ENCODE data around the gene CAMSAP2. TPM values are rescaled to one million over a fixed set of nuclear protein-coding genes. Genes with fewer than 3 reads are reported as not detected.
A peak's percentile ranks its signal among the peaks of the same experiment; 100 is the strongest.

The CAMSAP2 gene
- total and polyA plus RNA-seq, 2 of the 8 experiments (the other 6 are each of a cell fraction or from before 2014, with no cell fraction given) = 4.2 to 27.6 TPM

- no peaks in the 10 kb centered on the region for H3K79me1 ChIP-seq (ENCODE audit: low read depth, low read length)
- no peak overlapping the region for H4K91ac ChIP-seq (replicated peaks; ENCODE audit: insufficient read length, low read length)
- no peak overlapping the region for H2BK20ac ChIP-seq (ENCODE audit: low read length)
- H3K4ac ChIP-seq (replicated peaks; ENCODE audit: insufficient read length, low read depth, low read length) = no peak overlapping the region
- no peak overlapping the region for H3K23ac ChIP-seq (ENCODE audit: insufficient read length)
- H3K4me2 ChIP-seq (ENCODE audit: insufficient read depth in 1 of 2, low read depth in 2 of 2, low read length in 2 of 2) = no peak overlapping the region
- H4K5ac ChIP-seq (ENCODE audit: insufficient read length, low read depth, low read length) = no peak overlapping the region
- H3K36me3 ChIP-seq (ENCODE audit: control insufficient read depth in 2 of 4, insufficient read depth in 4 of 4, low read length in 3 of 4) = no peaks in the 10 kb centered on the region
- H2AK5ac ChIP-seq (ENCODE audit: low read depth, low read length) = no peak overlapping the region
- no peak overlapping the region for H3K56ac ChIP-seq (replicated peaks; ENCODE audit: insufficient read length, low read depth, low read length)
- H2BK15ac ChIP-seq (ENCODE audit: low read length) = no peak overlapping the region
- no peaks in the 10 kb centered on the region for H3K9me3 ChIP-seq (ENCODE audit: insufficient read depth in 2 of 2, low read depth in 1 of 2, low read length in 1 of 2)
- POLR2A ChIA-PET (ENCODE audit: partially characterized antibody) = interaction anchor here (0.7 to 3.1 kb wide), 5 partner anchors 8 to 27 kb away, joined by 3 to 31 read pairs (median 3); partner anchors contain the start of gene INAVA
- WGBS, 2 experiments (ENCODE audit: extremely low coverage in 1 of 2, insufficient coverage in 1 of 2, insufficient read length in 1 of 2, insufficient replicate concordance in 2 of 2, low coverage in 1 of 2, low lambda C conversion rate in 2 of 2, missing lambda C conversion rate in 1 of 2) = 94% methylated on average over 47 of the region's 61 CpGs; no CpG with 5 or more reads in 1 of the 2 experiments
- H3K4me3 ChIP-seq (ENCODE audit: extremely low read depth in 1 of 4, insufficient read depth in 2 of 4, low read depth in 3 of 4, low read length in 4 of 4) = no peak overlapping the region
- no peaks in the 10 kb centered on the region for H3K27me3 ChIP-seq (replicated peaks in 1 of 4; ENCODE audit: control insufficient read depth in 3 of 4, extremely low read depth in 1 of 4, insufficient read depth in 3 of 4, low read length in 3 of 4)
- FAIRE-seq = no peak
- no peaks in the 10 kb centered on the region for H4K20me1 ChIP-seq (replicated peaks in 1 of 2; ENCODE audit: control insufficient read depth in 1 of 2, insufficient read depth in 2 of 2, low read length in 2 of 2)
- no peak overlapping the region for H2BK5ac ChIP-seq (ENCODE audit: low read depth, low read length)
- H2BK12ac ChIP-seq (ENCODE audit: low read depth, low read length) = no peak overlapping the region
- H2AFZ ChIP-seq (ENCODE audit: low read length) = 0 out of 2 replicates have a peak overlapping the region, but pooled peaks have one; percentile 2
- H3K18ac ChIP-seq (ENCODE audit: extremely low read depth, low read length) = no peak overlapping the region
- peaks cover 0 to 8% (median 4%) of the 10 kb centered on the region in 4 experiments; a peak in 4 of 7 replicates for H3K4me1 ChIP-seq (replicated peaks in 1 of 4; ENCODE audit: control insufficient read depth in 3 of 4, insufficient read depth in 4 of 4, low read length in 3 of 4)
- no peak overlapping the region for H2BK120ac ChIP-seq (replicated peaks; ENCODE audit: low read depth, low read length)
- DNase-seq (ENCODE audit: low read depth in 1 of 2, low spot score in 2 of 2) = peak in 1 of 2 experiments; percentile 49
- CTCF ChIA-PET (ENCODE audit: partially characterized antibody) = interaction anchor here (0.9 to 1.9 kb wide), 2 partner anchors 18 to 62 kb away, joined by 3 to 9 read pairs; no protein-coding TSS in a partner anchor
- H3K23me2 ChIP-seq (ENCODE audit: low read depth, low read length) = no peaks in the 10 kb centered on the region
- H3K27ac ChIP-seq (ENCODE audit: low read depth, low read length) = no peak overlapping the region
- H3K9ac ChIP-seq (replicated peaks in 1 of 4; ENCODE audit: extremely low read depth in 1 of 4, low read depth in 3 of 4, low read length in 3 of 4) = no peak overlapping the region
- H3K14ac ChIP-seq (ENCODE audit: insufficient read length) = no peak overlapping the region
- H3K79me2 ChIP-seq (ENCODE audit: control insufficient read depth in 1 of 2, insufficient read depth in 2 of 2, low read length in 2 of 2) = no peaks in the 10 kb centered on the region
- peak overlapping the region; percentile 70 for H4K8ac ChIP-seq (ENCODE audit: extremely low read depth, insufficient read depth, low read length)
- TF ChIP-seq CTCF (IDR thresholded peaks at IDR 0.05; ENCODE audit: control extremely low read depth in 1 of 3, insufficient read depth in 1 of 3, low read depth in 1 of 3, low read length in 3 of 3) (no peak), KDM4A (IDR thresholded peaks at IDR 0.05; ENCODE audit: low read depth, low read length, severe bottlenecking) (no peak), CBX5 (IDR thresholded peaks at IDR 0.05; ENCODE audit: low read depth, low read length) (no peak), POLR2AphosphoS5 (IDR thresholded peaks at IDR 0.05; ENCODE audit: low read depth, low read length) (no peak), JUN (IDR thresholded peaks at IDR 0.05; ENCODE audit: low read depth, low read length) (no peak), SIN3A (conservative IDR thresholded peaks at IDR 0.05 in 1 of 2, IDR thresholded peaks at IDR 0.05 in 1 of 2; ENCODE audit: low read depth in 1 of 2, low read length in 2 of 2) (no peak), RFX5 (IDR thresholded peaks at IDR 0.05; ENCODE audit: borderline replicate concordance, low read depth, low read length) (no peak), MAFK (IDR thresholded peaks at IDR 0.05; ENCODE audit: low read depth, low read length) (no peak), NANOG (IDR thresholded peaks at IDR 0.05; ENCODE audit: insufficient read depth, low read depth, low read length, poor library complexity, severe bottlenecking) (no peak), ZNF274 (IDR thresholded peaks at IDR 0.05; ENCODE audit: borderline replicate concordance, extremely low read depth, low read length) (no peak)
Observed at GRCh38 chr1:200873116-200873670, 134.5 kb downstream of the CAMSAP2 start.
